Left kidney (tissue), 8 donors: Measurements from ENCODE around the gene ALG5. TPM values are rescaled to one million over a fixed set of nuclear protein-coding genes. Genes with fewer than 3 reads are reported as not detected.

Experiments used
- DNase-seq: peaks from one replicate; pipeline ENCODE4 v3.0.0-alpha.2; 2013
- long read RNA-seq, 8 donors: transcript quantifications; one replicate each; lab custom pipeline, GENCODE V29; 2026
- polyA plus RNA-seq: library from polyadenylated mRNA; unstranded; fragments of 120-200 nt; gene quantifications from one replicate; pipeline ENCODE4 v1.2.1, GENCODE V29; 2013; ENCODE audit not compliant: insufficient read length

The ALG5 gene, protein sequence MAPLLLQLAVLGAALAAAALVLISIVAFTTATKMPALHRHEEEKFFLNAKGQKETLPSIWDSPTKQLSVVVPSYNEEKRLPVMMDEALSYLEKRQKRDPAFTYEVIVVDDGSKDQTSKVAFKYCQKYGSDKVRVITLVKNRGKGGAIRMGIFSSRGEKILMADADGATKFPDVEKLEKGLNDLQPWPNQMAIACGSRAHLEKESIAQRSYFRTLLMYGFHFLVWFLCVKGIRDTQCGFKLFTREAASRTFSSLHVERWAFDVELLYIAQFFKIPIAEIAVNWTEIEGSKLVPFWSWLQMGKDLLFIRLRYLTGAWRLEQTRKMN
- 58.8 TPM for polyA plus RNA-seq
- long read RNA-seq, donor 1, transcript ALG5-201 (10 exons, 1,154 nt), result major isoform, 30 of 41 reads
- long read RNA-seq, donor 1, partial matches to known transcripts, result 7 of 41 reads
- long read RNA-seq, donor 1, other reads (novel, unspliced or antisense), result 0 of 41 reads
- long read RNA-seq, donor 2, transcript ALG5-201 (10 exons, 1,154 nt), result major isoform, 20 of 24 reads
- long read RNA-seq, donor 2, partial matches to known transcripts, result 0 of 24 reads
- long read RNA-seq, donor 2, other reads (novel, unspliced or antisense), result 0 of 24 reads
- long read RNA-seq, donor 3, transcript ALG5-201 (10 exons, 1,154 nt), result major isoform, 17 of 73 reads
- long read RNA-seq, donor 3, partial matches to known transcripts, result 36 of 73 reads
- long read RNA-seq, donor 3, other reads (novel, unspliced or antisense), result 18 of 73 reads
- long read RNA-seq, donor 4, partial matches to known transcripts, result 0 of 4 reads
- long read RNA-seq, donor 4, other reads (novel, unspliced or antisense), result 0 of 4 reads
- long read RNA-seq, donor 5, transcript ALG5-201 (10 exons, 1,154 nt), result major isoform, 54 of 182 reads
- long read RNA-seq, donor 5, partial matches to known transcripts, result 85 of 182 reads
- long read RNA-seq, donor 5, other reads (novel, unspliced or antisense), result 42 of 182 reads
- long read RNA-seq, donor 6, transcript ALG5-201 (10 exons, 1,154 nt), result major isoform, 33 of 103 reads
- long read RNA-seq, donor 6, partial matches to known transcripts, result 45 of 103 reads
- long read RNA-seq, donor 6, other reads (novel, unspliced or antisense), result 22 of 103 reads
- long read RNA-seq, donor 7, transcript ALG5-201 (10 exons, 1,154 nt), result major isoform, 50 of 225 reads
- long read RNA-seq, donor 7, transcript ALG5-204 (2 exons, 565 nt), result minor isoform, 5 of 225 reads
- long read RNA-seq, donor 7, partial matches to known transcripts, result 145 of 225 reads
- long read RNA-seq, donor 7, other reads (novel, unspliced or antisense), result 25 of 225 reads
- long read RNA-seq, donor 8, transcript ALG5-201 (10 exons, 1,154 nt), result major isoform, 14 of 15 reads
- long read RNA-seq, donor 8, partial matches to known transcripts, result 0 of 15 reads
- long read RNA-seq, donor 8, other reads (novel, unspliced or antisense), result 0 of 15 reads

DNA sequence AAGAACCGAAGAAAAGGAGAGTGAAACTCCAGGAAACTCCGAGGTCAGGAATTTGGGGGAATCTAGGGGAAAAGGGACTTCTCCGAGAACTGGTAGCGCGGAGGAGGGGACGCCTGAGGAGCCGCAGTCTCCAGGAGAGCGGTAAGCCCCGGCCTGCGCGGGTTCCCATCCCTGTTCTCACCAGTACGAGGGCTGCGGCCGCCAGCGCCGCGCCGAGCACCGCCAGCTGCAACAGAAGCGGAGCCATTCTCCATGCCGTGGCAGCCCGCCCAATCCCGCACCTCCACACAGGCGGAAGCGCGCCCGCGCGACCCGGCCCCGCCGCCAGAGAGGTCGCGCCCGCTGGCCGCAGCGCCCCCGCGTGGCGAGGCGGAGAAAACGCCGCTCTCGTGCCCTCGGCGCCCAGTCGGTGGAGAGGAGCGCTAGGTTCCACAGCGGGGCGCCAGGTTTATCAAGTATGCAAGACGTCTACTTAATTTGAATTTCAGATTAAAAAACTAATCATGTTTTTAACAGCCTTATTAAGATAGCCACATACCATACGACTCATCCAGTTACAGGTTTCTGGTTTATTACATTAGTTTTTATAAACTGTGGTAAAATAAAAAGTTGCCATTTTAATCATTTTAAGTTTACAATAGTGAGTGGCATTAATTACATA, at the start of gene ALG5:
ALG5 (minus strand) TSS at position 287 of the 661 bp plus-strand sequence; CDS start at position 247, 40 bp downstream.
- peak; percentile 88 for DNase-seq

DNA sequence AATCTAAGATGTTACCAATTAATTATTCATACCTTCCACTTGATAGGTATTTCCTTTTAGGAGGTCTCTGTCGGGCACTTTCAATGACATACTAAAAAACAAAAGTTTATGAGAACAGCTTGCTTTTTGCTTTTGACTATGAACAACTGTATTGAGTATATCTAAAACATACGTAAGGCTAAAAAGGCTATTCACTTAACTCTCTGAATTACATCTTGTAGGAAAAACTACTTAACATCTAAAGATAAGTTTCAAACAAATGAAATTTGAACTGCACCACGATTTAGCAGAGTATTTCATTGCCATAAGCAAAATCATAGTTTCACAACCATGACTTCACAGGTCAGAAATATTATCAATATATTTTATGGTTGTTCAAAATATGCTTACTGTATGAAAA, 48.7 kb upstream of the ALG5 start:
- no peak for DNase-seq

GRCh38 chr13:37047032-37047431, 47.9 kb upstream of the ALG5 start:
- DNase-seq, result no peak

DNA sequence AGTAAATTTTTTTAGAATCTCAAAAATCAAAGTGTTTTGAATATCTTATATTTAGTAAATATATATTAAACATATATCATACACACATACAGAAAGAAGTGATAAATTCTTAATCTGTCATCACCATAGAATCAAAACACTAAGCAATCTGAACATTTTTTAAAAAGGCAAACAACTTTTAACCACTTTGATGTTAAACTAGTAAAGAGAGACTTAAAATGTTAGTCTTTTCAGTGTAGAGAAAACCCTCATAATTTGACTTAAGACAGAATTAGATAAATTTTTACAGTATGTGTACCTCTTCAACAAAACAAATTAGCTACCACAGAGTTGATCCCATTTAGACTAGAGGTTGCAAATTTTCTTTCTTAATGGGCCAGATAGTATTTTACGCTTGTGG, 46.9 kb upstream of the ALG5 start:
- no peak for DNase-seq

- DNase-seq, result no peak
Observed at GRCh38 chr13:37040789-37041188, 41.6 kb upstream of the ALG5 start.

DNA sequence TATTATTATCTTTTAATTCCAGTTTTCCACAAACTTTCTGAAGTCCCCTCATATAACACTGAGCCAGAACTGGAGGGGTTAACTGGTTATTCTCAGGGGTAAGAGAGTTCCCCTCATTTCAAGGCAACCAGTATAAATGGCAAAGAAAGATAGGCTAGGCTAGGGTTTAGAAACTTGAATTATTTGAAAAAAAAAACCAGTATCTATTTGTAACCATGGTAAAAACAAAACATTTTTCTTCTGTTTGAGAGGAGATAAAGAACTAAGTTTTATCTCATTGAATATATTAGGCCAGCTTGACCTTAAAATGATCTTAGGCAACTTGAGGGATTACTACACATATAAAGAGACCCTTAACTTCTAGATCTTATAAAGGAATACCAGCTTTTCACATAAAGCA, 40.8 kb upstream of the ALG5 start:
- DNase-seq, result no peak

- DNase-seq, result no peak
Observed at GRCh38 chr13:37037241-37037640, 38.1 kb upstream of the ALG5 start.

DNA sequence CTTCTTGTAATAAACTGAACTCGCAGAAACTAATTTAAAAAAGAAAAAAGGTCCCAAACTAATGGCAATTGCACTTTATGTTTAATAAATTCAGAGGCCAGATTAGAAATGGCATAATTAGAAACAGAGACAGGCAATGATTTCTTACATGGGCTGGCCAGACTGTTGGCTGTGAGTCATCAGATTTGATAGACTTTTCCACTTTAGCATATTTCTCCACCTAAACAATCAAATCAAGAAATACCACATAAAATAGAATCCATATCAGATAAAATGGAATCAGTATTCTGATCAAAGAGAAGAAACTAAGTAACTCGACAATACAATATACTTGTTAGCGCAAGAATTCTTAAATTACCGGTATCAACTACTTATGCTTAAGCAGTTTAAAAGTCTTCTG, 30.5 kb upstream of the ALG5 start:
- DNase-seq, result no peak

DNA sequence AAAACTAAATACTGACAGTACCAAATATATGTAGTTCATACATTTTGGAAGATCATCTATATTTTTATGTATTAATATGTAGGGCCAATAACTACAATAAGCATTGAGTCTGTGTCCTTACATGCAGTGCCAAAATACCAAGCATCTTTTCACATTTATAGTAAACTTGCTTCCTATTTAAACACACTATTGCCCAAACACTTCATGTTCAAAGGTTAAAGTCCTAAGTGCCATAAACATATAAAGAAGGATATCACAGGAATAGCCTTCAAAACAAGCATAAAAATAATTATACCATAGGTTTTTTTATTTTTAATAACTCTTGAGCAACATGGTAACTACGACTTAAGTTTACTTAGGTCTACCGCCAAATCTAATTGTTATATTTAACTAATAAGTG, 28.5 kb upstream of the ALG5 start:
- DNase-seq, result no peak

GRCh38 chr13:37026771-37027170, 27.6 kb upstream of the ALG5 start:
- DNase-seq, result no peak

- no peak for DNase-seq
Observed at GRCh38 chr13:37023871-37024270, 24.7 kb upstream of the ALG5 start.

DNA sequence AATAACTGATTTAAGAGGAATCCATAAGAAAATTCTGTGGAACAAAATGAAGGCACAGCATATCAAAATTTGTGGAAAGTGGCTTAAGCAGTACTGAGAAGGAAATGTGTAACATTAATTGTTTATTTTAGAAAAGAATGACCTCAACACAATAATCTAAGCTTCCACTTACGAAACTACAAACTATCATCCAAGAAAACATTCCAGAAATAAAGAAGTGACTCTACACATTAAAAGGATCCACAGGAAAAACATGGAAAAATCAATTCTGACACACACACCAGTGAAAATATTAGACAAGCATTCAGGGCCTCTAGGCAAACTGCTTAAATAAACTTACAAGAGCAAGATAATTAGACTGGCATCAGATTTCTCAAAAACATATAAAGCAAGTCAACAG, 15.5 kb upstream of the ALG5 start:
- no peak for DNase-seq

DNA sequence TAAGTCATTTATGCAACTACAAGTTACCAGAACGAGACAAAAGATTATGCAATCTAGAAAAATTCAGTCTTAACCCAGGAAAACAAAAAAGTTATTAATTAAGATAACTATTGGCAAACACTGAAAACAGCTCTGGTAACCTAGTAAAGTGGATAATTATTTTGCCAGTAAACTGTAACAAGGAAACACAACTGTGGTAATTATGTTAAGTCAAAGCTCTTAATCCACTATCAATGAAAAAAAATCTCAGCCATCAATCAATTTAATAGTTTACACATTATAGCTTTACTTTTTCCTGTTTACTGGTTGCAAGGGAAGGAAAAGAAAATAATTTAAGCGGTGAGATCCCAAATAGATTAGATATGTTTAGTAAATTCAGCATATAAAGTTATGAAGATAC, 12.6 kb upstream of the ALG5 start:
- DNase-seq, result no peak

GRCh38 chr13:37011002-37011401, 11.9 kb upstream of the ALG5 start:
- no peak for DNase-seq

GRCh38 chr13:37010424-37010823, 11.3 kb upstream of the ALG5 start:
- DNase-seq, result no peak

DNA sequence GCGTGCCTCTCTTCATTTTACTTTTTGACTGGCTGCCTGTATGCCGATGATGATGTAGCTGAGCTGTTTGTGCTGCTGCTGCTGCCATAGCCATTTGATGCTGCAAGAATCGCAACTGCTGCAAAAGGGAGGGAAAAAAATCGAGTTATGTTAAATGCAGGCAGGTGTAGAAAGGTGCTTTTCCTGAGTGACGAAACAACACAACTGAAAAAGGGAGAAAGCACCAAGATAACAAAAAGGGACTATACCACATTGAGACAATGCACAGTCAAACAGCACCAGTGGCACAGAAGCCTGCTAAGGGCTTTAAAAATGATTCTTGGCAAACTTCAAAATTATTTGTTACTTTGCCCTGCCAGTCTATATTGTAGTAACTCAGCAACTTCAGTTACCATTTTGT, 10.6 kb upstream of the ALG5 start:
- DNase-seq, result no peak

DNA sequence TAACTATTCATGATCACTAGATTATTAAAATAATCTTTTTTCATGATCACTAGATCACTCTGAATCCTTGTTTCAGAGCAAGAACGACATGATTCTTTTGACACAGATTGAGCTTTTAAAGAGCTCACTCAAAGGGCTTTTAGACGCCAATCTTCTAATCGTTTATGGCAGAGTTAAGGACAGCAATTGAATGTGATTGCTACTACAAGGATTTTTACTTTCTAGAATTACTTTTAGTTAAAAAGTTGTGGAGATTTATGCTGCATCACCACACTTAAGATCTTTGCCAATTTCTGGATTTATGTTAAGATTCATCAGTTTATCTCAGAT, 2.7 kb upstream of the ALG5 start:
- no peak for DNase-seq

DNA sequence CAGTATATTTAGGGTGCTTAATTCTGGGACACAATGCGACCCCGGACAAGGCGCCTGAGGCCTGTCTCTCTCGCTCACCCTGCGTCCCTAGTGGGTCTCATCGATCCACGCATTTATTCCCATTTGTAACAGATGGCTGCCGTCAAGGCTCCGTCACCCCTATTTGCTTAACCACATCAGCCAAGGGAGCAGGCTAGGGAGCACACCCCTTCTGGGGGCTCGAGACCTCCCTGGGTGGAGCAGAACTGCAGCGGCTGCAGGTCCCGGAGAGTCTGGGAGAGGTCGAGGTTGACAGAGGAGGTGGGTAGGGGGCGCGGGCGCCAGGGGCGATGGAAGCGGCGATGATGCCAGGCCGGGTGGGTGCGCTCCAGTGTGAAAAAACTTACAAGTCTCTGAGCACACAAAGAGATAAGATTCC, 507 bp downstream of the ALG5 start:
- peak; percentile 15 for DNase-seq

- DNase-seq, result no peak
Observed at GRCh38 chr13:36997716-36998427, 1.3 kb downstream of the ALG5 start.

DNA sequence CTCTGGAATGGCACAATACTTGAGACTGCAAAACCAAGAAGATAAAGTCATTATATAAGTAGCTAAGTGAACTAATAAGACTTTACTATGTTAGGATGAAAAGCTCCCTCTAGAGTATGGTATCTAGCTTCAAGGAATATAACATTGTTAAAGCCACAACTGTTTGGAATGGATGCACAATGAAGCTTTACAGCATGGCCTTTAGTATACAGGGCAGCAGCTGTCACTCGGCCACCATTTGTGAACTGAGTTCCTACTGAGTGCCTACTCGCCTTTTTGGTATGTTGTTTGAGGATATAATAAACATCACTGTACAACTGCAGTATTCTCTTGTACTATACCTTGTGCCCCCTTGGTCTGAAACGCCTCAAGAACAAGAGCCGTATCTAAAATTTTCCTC, 6.8 kb downstream of the ALG5 start:
- DNase-seq, result no peak
